ENCODE results near the gene MRPL34. TPM values are rescaled to one million over a fixed set of nuclear protein-coding genes. Genes with fewer than 3 reads are reported as not detected.
"Not testable (repeated sequence)": the region's sequence is repeated elsewhere in the genome, so short reads cannot be mapped to it uniquely, and the experiment has no call there.

MRPL34 gene
- total RNA-seq, 5 donors from 2014 or later (not counting 1 experiment from before 2014, with no cell fraction given), result 37.6 to 87.0 (median 69.3) TPM

- Mint-ChIP-seq H3K27ac (no peak overlapping the region), H3K27me3 (no peaks in the 10 kb centered on the region), H3K4me1 (peaks cover 23 to 30% (median 25%) of the 10 kb centered on the region in 3 donors), H3K9me3 (no peaks in the 10 kb centered on the region), H3K36me3 (peaks cover 10% of the 10 kb centered on the region), H3K4me3 (peak overlapping the region; percentile 50 to 80 (median 61))
- Histone ChIP-seq H3K4me3 (ENCODE audit: control insufficient read depth in 1 of 2, extremely low read depth in 1 of 2, low read length in 1 of 2) (no peak overlapping the region), H3K4me1 (ENCODE audit: control insufficient read depth in 1 of 2, extremely low read depth in 1 of 2, insufficient read depth in 2 of 2, low read length in 2 of 2) (peaks cover 15 to 31% of the 10 kb centered on the region in 2 experiments), H3K27ac (ENCODE audit: low read length) (no peak overlapping the region), H3K9me3 (no peaks in the 10 kb centered on the region), H3K27me3 (replicated peaks in 1 of 2; ENCODE audit: control insufficient read depth in 2 of 2, extremely low read depth in 1 of 2, insufficient read depth in 2 of 2, low read length in 1 of 2) (no peaks in the 10 kb centered on the region), H3K36me3 (ENCODE audit: control insufficient read depth in 2 of 2, extremely low read depth in 1 of 2, insufficient read depth in 1 of 2, low read length in 1 of 2) (peaks cover 3 to 32% of the 10 kb centered on the region in 2 donors)
- DNase-seq, result no peak
- POLR2A ChIA-PET, result no interaction called here
- WGBS (ENCODE audit: insufficient coverage), result 95% methylated on average over 12 of the region's 13 CpGs
- CTCF ChIA-PET, result no interaction called here
- no peak for ATAC-seq (replicated peaks in 1 of 4)
These were observed 36.9 kb upstream of the MRPL34 start for GRCh38 chr19:17268754-17269153.

- ATAC-seq (replicated peaks in 1 of 4); H3K9me3 Mint-ChIP-seq; H3K27me3 Mint-ChIP-seq; DNase-seq; H3K4me1 Mint-ChIP-seq; CTCF ChIA-PET; H3K27ac ChIP-seq (ENCODE audit: low read length); H3K4me3 ChIP-seq (ENCODE audit: control insufficient read depth in 1 of 2, extremely low read depth in 1 of 2, low read length in 1 of 2); H3K27me3 ChIP-seq (replicated peaks in 1 of 2; ENCODE audit: control insufficient read depth in 2 of 2, extremely low read depth in 1 of 2, insufficient read depth in 2 of 2, low read length in 1 of 2); H3K9me3 ChIP-seq; H3K27ac Mint-ChIP-seq; H3K4me3 Mint-ChIP-seq; POLR2A ChIA-PET; H3K4me1 ChIP-seq (ENCODE audit: control insufficient read depth in 1 of 2, extremely low read depth in 1 of 2, insufficient read depth in 2 of 2, low read length in 2 of 2): not testable (repeated sequence)
- H3K36me3 Mint-ChIP-seq, result peaks cover 25% of the 10 kb centered on the region
- peaks cover 12 to 70% of the 10 kb centered on the region in 2 donors for H3K36me3 ChIP-seq (ENCODE audit: control insufficient read depth in 2 of 2, extremely low read depth in 1 of 2, insufficient read depth in 1 of 2, low read length in 1 of 2)
- WGBS (ENCODE audit: insufficient coverage), result no CpG with 5 or more reads among the region's 3 CpGs
These were observed 30.8 kb upstream of the MRPL34 start for GRCh38 chr19:17274892-17275291.

GRCh38 chr19:17275441-17276175 lies 30.1 kb upstream of the MRPL34 start:
- Histone ChIP-seq H3K27me3 (replicated peaks in 1 of 2; ENCODE audit: control insufficient read depth in 2 of 2, extremely low read depth in 1 of 2, insufficient read depth in 2 of 2, low read length in 1 of 2) (no peaks in the 10 kb centered on the region), H3K4me3 (ENCODE audit: control insufficient read depth in 1 of 2, extremely low read depth in 1 of 2, low read length in 1 of 2) (no peak overlapping the region), H3K9me3 (no peaks in the 10 kb centered on the region), H3K4me1 (ENCODE audit: control insufficient read depth in 1 of 2, extremely low read depth in 1 of 2, insufficient read depth in 2 of 2, low read length in 2 of 2) (no peaks in the 10 kb centered on the region), H3K36me3 (ENCODE audit: control insufficient read depth in 2 of 2, extremely low read depth in 1 of 2, insufficient read depth in 1 of 2, low read length in 1 of 2) (peaks cover 12 to 65% of the 10 kb centered on the region in 2 donors), H3K27ac (ENCODE audit: low read length) (no peak overlapping the region)
- Mint-ChIP-seq H3K4me1 (no peaks in the 10 kb centered on the region), H3K27me3 (no peaks in the 10 kb centered on the region), H3K4me3 (no peak overlapping the region), H3K36me3 (peaks cover 22% of the 10 kb centered on the region), H3K27ac (no peak overlapping the region), H3K9me3 (no peaks in the 10 kb centered on the region)
- ATAC-seq (replicated peaks in 1 of 4), result no peak
- 96% methylated on average over 12 of the region's 19 CpGs for WGBS (ENCODE audit: insufficient coverage)
- POLR2A ChIA-PET, result no interaction called here
- DNase-seq, result no peak
- CTCF ChIA-PET, result interaction anchor here in 1 of 2 donors (0.6 kb wide), 1 partner anchor 68 kb away, joined by 3 read pairs; no protein-coding TSS in a partner anchor

GRCh38 chr19:17279436-17279835 lies 26.2 kb upstream of the MRPL34 start:
- H3K36me3 Mint-ChIP-seq, result peaks cover 13% of the 10 kb centered on the region
- no peak for ATAC-seq (replicated peaks in 1 of 4)
- CTCF ChIA-PET, result interaction anchor here in 1 of 2 donors (0.9 kb wide), 1 partner anchor 12 kb away, joined by 3 read pairs; the partner anchor contains the start of gene BABAM1
- Histone ChIP-seq H3K36me3 (ENCODE audit: control insufficient read depth in 2 of 2, extremely low read depth in 1 of 2, insufficient read depth in 1 of 2, low read length in 1 of 2) (peaks cover 9 to 39% of the 10 kb centered on the region in 2 donors), H3K4me1 (ENCODE audit: control insufficient read depth in 1 of 2, extremely low read depth in 1 of 2, insufficient read depth in 2 of 2, low read length in 2 of 2) (peaks cover 6 to 22% of the 10 kb centered on the region in 2 experiments), H3K27me3 (replicated peaks in 1 of 2; ENCODE audit: control insufficient read depth in 2 of 2, extremely low read depth in 1 of 2, insufficient read depth in 2 of 2, low read length in 1 of 2) (peaks cover 0 to 29% of the 10 kb centered on the region in 2 experiments), H3K4me3 (ENCODE audit: control insufficient read depth in 1 of 2, extremely low read depth in 1 of 2, low read length in 1 of 2) (no peak overlapping the region), H3K27ac (ENCODE audit: low read length) (no peak overlapping the region), H3K9me3 (no peaks in the 10 kb centered on the region)
- H3K27ac Mint-ChIP-seq, result no peak overlapping the region
- H3K4me3 Mint-ChIP-seq, result no peak overlapping the region
- POLR2A ChIA-PET, result no interaction called here
- WGBS (ENCODE audit: insufficient coverage), result no CpG with 5 or more reads among the region's 3 CpGs
- H3K9me3 Mint-ChIP-seq, result no peaks in the 10 kb centered on the region
- H3K4me1 Mint-ChIP-seq, result peaks cover 4 to 7% (median 5%) of the 10 kb centered on the region in 3 donors
- DNase-seq, result no peak
- H3K27me3 Mint-ChIP-seq, result no peaks in the 10 kb centered on the region

- Histone ChIP-seq H3K27ac (ENCODE audit: low read length) (no peak within 1 kb of the TSS), H3K27me3 (replicated peaks in 1 of 2; ENCODE audit: control insufficient read depth in 2 of 2, extremely low read depth in 1 of 2, insufficient read depth in 2 of 2, low read length in 1 of 2) (peaks cover 0 to 31% of the 10 kb centered on the region in 2 experiments), H3K9me3 (no peaks in the 10 kb centered on the region), H3K4me3 (ENCODE audit: control insufficient read depth in 1 of 2, extremely low read depth in 1 of 2, low read length in 1 of 2) (peak within 1 kb of the TSS; percentile 48 to 81), H3K36me3 (ENCODE audit: control insufficient read depth in 2 of 2, extremely low read depth in 1 of 2, insufficient read depth in 1 of 2, low read length in 1 of 2) (peaks cover 4 to 18% of the 10 kb centered on the region in 2 donors), H3K4me1 (ENCODE audit: control insufficient read depth in 1 of 2, extremely low read depth in 1 of 2, insufficient read depth in 2 of 2, low read length in 2 of 2) (peaks cover 6 to 22% of the 10 kb centered on the region in 2 experiments)
- DNase-seq (peak in 4 of 35 experiments; percentile 14 to 33 (median 18)), ATAC-seq (replicated peaks in 1 of 4) (peak; percentile 22 to 34 (median 30))
- Mint-ChIP-seq H3K4me1 (peaks cover 4 to 7% (median 5%) of the 10 kb centered on the region in 3 donors), H3K27ac (no peak within 1 kb of the TSS), H3K27me3 (no peaks in the 10 kb centered on the region), H3K4me3 (peak within 1 kb of the TSS; percentile 70 to 82 (median 77)), H3K9me3 (no peaks in the 10 kb centered on the region), H3K36me3 (peaks cover 5% of the 10 kb centered on the region)
- 6% methylated on average over 73 of the region's 75 CpGs for WGBS (ENCODE audit: insufficient coverage)
- ChIA-PET POLR2A (interaction anchor here in 1 of 2 donors (0.6 kb wide), 1 partner anchor 15 kb away, joined by 3 read pairs; no protein-coding TSS in a partner anchor), CTCF (interaction anchor here in 1 of 2 donors (1.1 to 2.1 kb wide), 2 partner anchors 15 to 28 kb away, joined by 3 to 10 read pairs; partner anchors contain the start of genes BABAM1 and DDA1)
These were observed 24.0 kb upstream of the MRPL34 start, which contains the start of gene ANKLE1 for GRCh38 chr19:17281391-17282304. TSS of gene ANKLE1 (plus strand) at chr19:17281901. CDS start at chr19:17281921, 20 bp downstream.

Measured in T-cell (primary cell).